GM12878 (cell line): ENCODE measurements around the gene SCT.

Source experiments
- CTCF ChIP-seq, 3 experiments: IDR thresholded peaks in 2 of 3; conservative IDR thresholded peaks in 1 of 3; 2 replicates each; pipeline ENCODE4 v1.5.1; 2011; ENCODE audit warnings: low read depth in 3 of 3, low read length in 3 of 3, mild to moderate bottlenecking in 3 of 3, control low read depth in 2 of 3, moderate library complexity in 2 of 3, inconsistent platforms in 1 of 3, mixed read lengths in 1 of 3; ENCODE audit not compliant: control insufficient read depth in 2 of 3, insufficient read depth in 1 of 3; ENCODE audit errors: extremely low read depth in 1 of 3
- EZH2 ChIP-seq: IDR thresholded peaks from 2 replicates; pipeline ENCODE4 v1.6.1; 2012; ENCODE audit warnings: low read depth, mild to moderate bottlenecking, control low read depth, inconsistent platforms, low read length, borderline replicate concordance; ENCODE audit not compliant: control insufficient read depth
- POLR2A ChIP-seq: IDR thresholded peaks from 2 replicates; pipeline ENCODE4 v1.6.1; 2011; ENCODE audit warnings: low read depth, mild to moderate bottlenecking, low read length
- RCOR1 ChIP-seq: conservative IDR thresholded peaks from 2 replicates; pipeline ENCODE4 v1.6.1; 2012; ENCODE audit warnings: low read depth, low read length, improper control_type of control experiment
- SP1 ChIP-seq: IDR thresholded peaks from one replicate; pipeline ENCODE4 v1.6.1; 2011; ENCODE audit warnings: low read depth, low read length
- SPI1 ChIP-seq: IDR thresholded peaks from 2 replicates; pipeline ENCODE4 v1.6.1; 2011; ENCODE audit warnings: low read depth, mild to moderate bottlenecking, low read length, moderate library complexity, borderline replicate concordance; ENCODE audit not compliant: insufficient read depth
- ZNF207 ChIP-seq: fragments of 450-650 bp; IDR thresholded peaks from 2 replicates; pipeline ENCODE4 v1.6.1; 2014; ENCODE audit warnings: antibody characterized with exemption, mild to moderate bottlenecking, borderline replicate concordance
- TF ChIP-seq, protein P1 (sequence below): IDR thresholded peaks from 2 replicates; pipeline ENCODE4 v1.6.1; 2011; ENCODE audit warnings: low read depth, low read length, improper control_type of control experiment, borderline replicate concordance

DNA sequence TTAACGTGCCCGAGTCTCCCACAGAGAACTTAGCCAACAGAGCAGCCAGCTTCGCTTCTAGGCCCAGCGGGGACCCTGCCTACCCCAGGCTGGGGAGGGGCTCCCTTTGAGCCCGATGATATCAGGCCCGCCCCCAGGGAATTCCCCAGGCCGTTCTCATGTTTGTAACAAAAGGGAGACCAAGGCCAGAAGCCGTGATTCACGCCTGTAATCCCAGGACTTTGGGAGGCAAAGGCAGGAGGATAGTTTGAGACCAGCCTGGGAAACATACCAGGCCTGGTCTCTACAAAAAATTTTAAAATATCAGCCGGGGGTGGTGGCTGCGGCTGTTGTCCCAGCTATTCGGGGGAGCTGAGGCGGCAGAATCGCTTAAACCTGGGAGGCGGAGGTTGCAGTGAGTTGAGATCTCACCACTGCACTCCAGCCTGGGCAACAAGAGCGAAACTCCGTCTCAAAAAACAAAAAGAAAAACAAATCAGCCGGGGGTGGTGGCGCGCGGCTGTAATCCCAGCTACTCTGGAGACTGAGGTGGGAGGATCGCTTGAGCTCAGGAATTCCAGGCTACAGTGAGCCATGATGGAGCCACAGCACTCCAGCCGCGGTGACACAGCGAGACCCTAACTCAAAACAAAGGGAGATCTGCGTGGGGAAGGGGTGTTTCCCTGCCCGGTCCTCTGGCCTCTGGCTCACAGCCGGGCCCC, 11.8 kb upstream of the SCT start:
- TF ChIP-seq, protein P1, sequence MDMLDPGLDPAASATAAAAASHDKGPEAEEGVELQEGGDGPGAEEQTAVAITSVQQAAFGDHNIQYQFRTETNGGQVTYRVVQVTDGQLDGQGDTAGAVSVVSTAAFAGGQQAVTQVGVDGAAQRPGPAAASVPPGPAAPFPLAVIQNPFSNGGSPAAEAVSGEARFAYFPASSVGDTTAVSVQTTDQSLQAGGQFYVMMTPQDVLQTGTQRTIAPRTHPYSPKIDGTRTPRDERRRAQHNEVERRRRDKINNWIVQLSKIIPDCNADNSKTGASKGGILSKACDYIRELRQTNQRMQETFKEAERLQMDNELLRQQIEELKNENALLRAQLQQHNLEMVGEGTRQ = no peak
- TF ChIP-seq RCOR1 (no peak), ZNF207 (no peak), SP1 (no peak), EZH2 (no peak), CTCF (IDR thresholded peaks at IDR 0.05 in 2 of 3, conservative IDR thresholded peaks at IDR 0.05 in 1 of 3; ENCODE audit: control insufficient read depth in 2 of 3, extremely low read depth in 1 of 3, insufficient read depth in 1 of 3, low read depth in 3 of 3, low read length in 3 of 3) (no peak), SPI1 (no peak), POLR2A (no peak)
